GM12864 (cell line): ENCODE measurements around the gene SUZ12.

Experiments used
- DNase-seq: peaks from one replicate; pipeline ENCODE4 v3.0.0-alpha.2; 2011; ENCODE audit warnings: low read depth
- H3K4me3 ChIP-seq: 2 replicates; pipeline ENCODE4 v1.5.1; 2011; ENCODE audit warnings: mild to moderate bottlenecking, low read depth, low read length, control low read depth
- TF ChIP-seq, protein P1 (sequence below): IDR thresholded peaks from 2 replicates; pipeline ENCODE4 v1.5.1; 2011; ENCODE audit warnings: low read depth, mild to moderate bottlenecking, moderate library complexity, low read length, control low read depth, inconsistent platforms; ENCODE audit errors: missing control alignments

SUZ12 gene

DNA sequence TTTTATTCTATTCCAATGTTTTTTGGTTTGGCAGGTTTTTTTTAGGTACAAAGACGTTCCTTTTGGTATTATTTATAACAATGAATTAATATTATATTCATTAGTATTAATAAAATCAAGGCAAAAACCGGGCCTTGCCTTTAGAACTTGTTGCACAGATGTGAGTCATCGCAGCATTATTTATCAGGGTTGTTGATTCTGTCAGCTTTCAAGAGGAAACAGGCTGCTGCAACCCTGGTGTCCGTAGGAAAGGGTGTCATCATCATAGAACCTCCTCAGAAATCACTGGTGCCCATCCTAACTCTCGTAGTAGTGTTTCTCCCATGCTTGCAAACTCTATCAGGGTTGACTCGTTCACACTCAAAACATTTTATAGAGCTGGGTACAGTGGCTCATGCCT lies 60.2 kb downstream of the SUZ12 start:
- DNase-seq = no peak
- H3K4me3 ChIP-seq = no peak overlapping the region
- TF ChIP-seq, protein P1, sequence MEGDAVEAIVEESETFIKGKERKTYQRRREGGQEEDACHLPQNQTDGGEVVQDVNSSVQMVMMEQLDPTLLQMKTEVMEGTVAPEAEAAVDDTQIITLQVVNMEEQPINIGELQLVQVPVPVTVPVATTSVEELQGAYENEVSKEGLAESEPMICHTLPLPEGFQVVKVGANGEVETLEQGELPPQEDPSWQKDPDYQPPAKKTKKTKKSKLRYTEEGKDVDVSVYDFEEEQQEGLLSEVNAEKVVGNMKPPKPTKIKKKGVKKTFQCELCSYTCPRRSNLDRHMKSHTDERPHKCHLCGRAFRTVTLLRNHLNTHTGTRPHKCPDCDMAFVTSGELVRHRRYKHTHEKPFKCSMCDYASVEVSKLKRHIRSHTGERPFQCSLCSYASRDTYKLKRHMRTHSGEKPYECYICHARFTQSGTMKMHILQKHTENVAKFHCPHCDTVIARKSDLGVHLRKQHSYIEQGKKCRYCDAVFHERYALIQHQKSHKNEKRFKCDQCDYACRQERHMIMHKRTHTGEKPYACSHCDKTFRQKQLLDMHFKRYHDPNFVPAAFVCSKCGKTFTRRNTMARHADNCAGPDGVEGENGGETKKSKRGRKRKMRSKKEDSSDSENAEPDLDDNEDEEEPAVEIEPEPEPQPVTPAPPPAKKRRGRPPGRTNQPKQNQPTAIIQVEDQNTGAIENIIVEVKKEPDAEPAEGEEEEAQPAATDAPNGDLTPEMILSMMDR = no peak

DNA sequence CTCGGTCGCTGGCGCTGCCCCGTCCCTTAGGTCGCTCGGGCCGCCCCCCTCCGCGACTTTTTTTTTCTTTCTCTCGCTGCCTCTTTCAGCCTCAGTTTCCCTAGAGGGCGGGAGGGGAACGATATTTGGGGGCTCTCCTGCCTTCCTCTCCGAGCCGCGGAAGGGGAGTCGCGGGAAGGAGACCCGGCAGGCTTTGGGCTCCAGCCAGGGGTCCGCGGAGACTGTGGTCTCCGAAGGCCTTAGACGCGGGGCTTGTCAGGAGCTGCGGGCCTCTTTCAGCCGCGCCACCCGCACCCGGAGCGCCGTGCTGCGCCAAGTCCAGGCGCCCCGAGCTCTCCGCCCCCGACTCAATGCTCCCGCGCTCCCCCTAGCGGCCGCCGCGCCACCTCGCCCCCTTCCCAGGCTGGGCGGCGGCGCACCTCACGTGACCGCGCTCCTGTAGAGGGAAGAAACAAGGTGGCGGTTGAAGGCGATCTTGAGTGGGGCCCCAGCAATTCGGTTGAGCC lies 70.2 kb downstream of the SUZ12 start, which contains the start of gene LRRC37B:
Gene LRRC37B (plus strand): TSS at position 427 of the 506 bp plus-strand sequence. CDS start 14,010 bp downstream, outside the sequence.
- peak within 1 kb of the TSS; percentile 65 for H3K4me3 ChIP-seq
- TF ChIP-seq, protein P1 = peak; percentile 84
- DNase-seq = peak; percentile 27

DNA sequence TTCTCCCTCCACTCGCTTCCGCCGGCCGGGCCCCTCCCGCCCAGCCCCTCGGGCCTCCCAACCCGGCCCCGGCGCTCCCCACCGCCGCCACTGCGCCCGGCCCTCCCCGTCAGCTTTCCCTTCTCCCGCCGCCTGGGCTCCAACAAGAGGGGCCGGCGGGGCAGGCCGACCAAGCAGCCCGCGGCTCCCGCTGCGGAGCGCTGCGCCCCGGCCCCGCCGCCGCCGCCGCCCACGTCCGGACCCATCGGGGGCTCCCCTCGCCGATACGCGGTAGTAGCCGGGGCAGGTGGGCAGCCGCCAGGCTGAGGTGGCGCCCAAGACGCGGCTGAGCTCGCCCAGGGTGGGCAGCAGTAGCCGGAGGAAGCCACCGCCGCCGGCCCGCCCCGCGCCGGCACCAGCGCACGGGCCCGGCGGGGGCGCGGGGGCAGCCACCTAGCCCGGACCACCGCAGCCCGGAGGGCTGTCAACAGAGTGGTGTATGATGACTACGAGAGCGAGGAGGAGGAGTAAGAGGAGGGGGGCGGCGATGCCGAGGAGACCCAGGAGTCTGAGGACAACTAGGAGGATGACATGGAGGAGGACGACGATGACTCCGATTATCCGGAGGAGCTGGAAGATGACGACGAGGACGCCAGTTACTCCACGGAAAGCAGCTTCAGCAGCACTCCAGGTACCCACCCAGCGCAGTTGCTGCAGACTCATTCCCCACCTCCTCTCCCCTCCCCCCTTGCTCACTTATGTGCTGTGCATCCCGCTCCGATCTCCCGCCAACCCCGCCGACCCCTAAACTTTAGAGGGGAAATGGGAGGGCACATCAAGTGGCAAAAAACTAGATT lies 70.9 kb downstream of the SUZ12 start:
- H3K4me3 ChIP-seq = peak overlapping the region; percentile 65
- TF ChIP-seq, protein P1 = no peak
- no peak for DNase-seq

DNA sequence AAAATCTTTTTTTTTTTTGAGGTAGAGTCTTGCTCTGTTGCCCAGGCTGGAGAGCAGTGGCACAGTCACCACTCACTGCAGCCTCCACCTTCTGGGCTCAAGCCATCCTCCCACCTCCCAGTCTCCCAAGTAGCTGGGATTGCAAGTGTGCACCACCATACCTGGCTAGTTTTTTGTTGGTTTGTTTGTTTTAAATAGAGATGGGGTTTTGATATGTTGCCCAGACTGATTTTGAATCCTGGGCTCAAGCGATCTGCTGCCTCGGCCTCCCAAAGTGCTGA lies 72.4 kb downstream of the SUZ12 start:
- no peak overlapping the region; the same call in 1 of the 2 replicates for H3K4me3 ChIP-seq
- TF ChIP-seq, protein P1 = no peak
- no peak for DNase-seq

DNA sequence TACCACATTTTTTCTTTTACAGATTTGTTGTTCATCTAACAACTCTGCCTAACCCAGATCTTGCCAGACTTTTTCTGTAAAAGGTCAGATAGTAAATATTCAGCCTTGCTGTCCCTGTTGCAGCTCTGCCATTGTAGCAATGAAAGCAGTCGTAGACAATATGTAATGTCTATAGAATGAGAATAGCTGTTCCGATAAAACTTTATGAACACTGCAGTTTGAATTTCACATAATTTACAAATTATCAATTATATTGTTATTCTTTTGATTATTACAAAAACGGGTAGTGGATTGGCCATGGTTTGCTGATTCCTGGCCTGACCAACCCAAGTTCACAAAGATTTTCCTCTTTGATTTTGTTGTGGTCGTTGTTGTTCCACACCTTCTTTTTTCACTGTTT lies 73.3 kb downstream of the SUZ12 start:
- no peak for DNase-seq
- no peak overlapping the region for H3K4me3 ChIP-seq
- TF ChIP-seq, protein P1 = no peak

DNA sequence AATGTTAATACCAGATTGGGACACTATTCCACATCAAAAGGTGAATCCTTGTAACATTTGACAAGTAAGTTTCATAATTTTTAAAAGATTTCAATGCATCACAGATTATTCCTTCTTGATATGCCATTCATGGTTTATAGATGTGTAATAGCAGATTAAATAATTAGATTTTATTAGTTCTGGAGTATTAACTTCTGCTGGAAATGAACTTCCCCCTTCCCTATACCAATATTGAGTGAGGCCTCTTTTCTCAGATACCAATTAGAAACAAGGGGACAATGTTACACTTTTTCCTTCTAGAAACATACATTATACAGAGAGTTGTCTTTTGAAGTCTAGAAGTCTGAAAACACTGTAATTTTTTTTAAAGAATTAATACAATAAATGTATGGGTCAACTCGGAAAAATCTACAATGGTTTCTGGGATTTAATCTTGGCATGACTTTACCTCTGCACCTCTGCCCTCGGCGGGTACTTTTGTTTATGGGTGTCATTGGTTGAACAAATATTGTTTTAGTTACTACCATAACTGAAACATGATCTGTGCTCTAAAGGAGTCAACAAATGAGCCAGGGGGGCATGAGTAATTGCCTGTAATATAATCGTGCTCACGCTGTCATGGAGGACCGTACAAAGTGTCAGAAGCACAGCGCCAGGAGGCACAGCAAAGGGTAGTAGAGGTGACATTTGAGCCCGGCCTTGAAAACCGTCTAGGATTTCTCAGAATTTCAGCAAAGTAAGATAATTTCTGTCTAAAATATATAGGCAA lies 78.6 kb downstream of the SUZ12 start:
- no peak overlapping the region for H3K4me3 ChIP-seq
- TF ChIP-seq, protein P1 = no peak
- DNase-seq = no peak

DNA sequence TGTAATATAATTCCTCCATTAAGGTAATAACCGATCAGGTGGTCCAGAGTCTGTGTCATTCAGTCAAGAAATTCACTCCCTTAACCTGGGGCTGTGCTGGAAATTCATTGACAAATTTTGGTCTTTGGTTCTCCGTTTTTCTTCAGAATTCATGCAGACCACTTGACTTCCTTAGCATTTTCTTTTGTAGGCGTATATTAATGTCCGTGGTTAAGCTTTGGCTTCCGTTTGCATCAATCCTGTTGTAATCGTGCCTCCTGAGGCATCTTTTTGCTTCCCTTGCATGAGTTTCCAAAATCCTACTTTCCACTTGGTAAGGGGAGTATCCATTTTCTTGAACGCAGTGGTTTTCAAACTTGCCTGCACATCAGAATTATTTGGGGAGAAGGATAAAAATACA lies 79.4 kb downstream of the SUZ12 start:
- no peak for DNase-seq
- H3K4me3 ChIP-seq = no peak overlapping the region
- TF ChIP-seq, protein P1 = no peak
